Psoas muscle (tissue), 8 donors: ENCODE measurements around the gene BRINP3. TPM values are rescaled to one million over a fixed set of nuclear protein-coding genes. Genes with fewer than 3 reads are reported as not detected.

Experiments used
- ATAC-seq, 4 donors: fragments of 200-7000 bp; cut with Tn5 transposase; one replicate each; pipeline ENCODE4 v1.9.1; 2020; ENCODE audit warnings: moderate library complexity in 3 of 4, mild to moderate bottlenecking in 2 of 4
- DNase-seq, 2 donors: peaks; one replicate each; pipeline ENCODE4 v3.0.0-alpha.2; 2020
- H3K27ac ChIP-seq: fragments of 200-600 bp; one replicate; pipeline ENCODE4 v1.8.0; 2022
- H3K27me3 ChIP-seq, 3 donors: fragments of 200-600 bp in 1 of 3; one replicate each; pipeline versions ENCODE4 v1.6.1 to v1.8.0; 2013 to 2022; ENCODE audit warnings: low read length in 2 of 3, mild to moderate bottlenecking in 2 of 3, moderate library complexity in 1 of 3; ENCODE audit not compliant: insufficient read depth in 3 of 3
- H3K36me3 ChIP-seq, 2 donors: fragments of 200-600 bp in 1 of 2; one replicate each; pipeline versions ENCODE4 v1.6.1 to v1.8.0; 2013 to 2022; ENCODE audit warnings: low read depth in 1 of 2, mild to moderate bottlenecking in 1 of 2, moderate library complexity in 1 of 2; ENCODE audit not compliant: insufficient read depth in 1 of 2
- H3K4me1 ChIP-seq: fragments of 200-600 bp; one replicate; pipeline ENCODE4 v1.8.0; 2022
- H3K4me3 ChIP-seq: fragments of 200-600 bp; one replicate; pipeline ENCODE4 v1.8.0; 2022; ENCODE audit warnings: mild to moderate bottlenecking
- H3K9me3 ChIP-seq: fragments of 200-600 bp; one replicate; pipeline ENCODE4 v1.8.0; 2022
- CTCF ChIP-seq: fragments of 200-600 bp; IDR thresholded peaks from one replicate; pipeline ENCODE4 v1.8.0; 2022; ENCODE audit warnings: antibody characterized with exemption
- WGBS, 3 donors: extraction: QIAGEN DNeasy Blood & Tissue Kit; methylation state at CpG; one replicate each; pipeline versions ENCODE4 v1.1.6 to v1.1.7; 2013; 5-methylcytosine and 5-hydroxymethylcytosine counted together
- intact Hi-C, 2 donors: fragments of 100-400 bp; cut with DNase I; formaldehyde crosslinking; loops; one replicate each; pipeline versions ENCODE4 v1.11.0 to v1.14.2; 2022
- polyA plus RNA-seq, 3 donors: library from polyadenylated mRNA; stranded (reverse); fragments of 200-250 nt; gene quantifications; one replicate each; pipeline ENCODE4 v1.2.3, GENCODE V29; 2013
- total RNA-seq, 4 donors: library from RNA; stranded (reverse); fragmentation: NEBNext Ultra II Directional in 2 of 4; extraction: Animal tissue kit (Norgen Biotek cat#: 25700) in 2 of 4; gene quantifications; one replicate each; pipeline versions ENCODE4 v1.2.1 to v1.2.4, GENCODE V29; 2021 to 2023
- donor health status: healthy with polysubstance abuse.
- donor health status: DM: no; HTN: no; CAD: no; lungs with moderate emphysema.
- donor health status: Bipolar disorder and iron deficiency.
- donor health status: healthy.
- donor health status: DM: yes; HTN: yes; CAD: no.
- donor health status: DM: no; HTN: no; CAD: no.
- donor health status: DM: no; HTN: no; CAD: no.
- donor health status: DM: yes; HTN: yes; CAD: no.

Gene BRINP3
- total and polyA plus RNA-seq, 7 donors: 0.09 to 0.45 TPM; not detected in 5

- H3K9me3 ChIP-seq: no peaks in the 10 kb centered on the region
- H3K36me3 ChIP-seq: no peaks in the 10 kb centered on the region
- 75 to 84% (median 82%) methylated on average over 2 of the region's 2 CpGs for WGBS, 3 donors
- H3K27ac ChIP-seq: no peak overlapping the region
- intact Hi-C loops: no loop called here
- no peak for DNase-seq
- no peak for ATAC-seq
- H3K4me1 ChIP-seq: no peaks in the 10 kb centered on the region
- TF ChIP-seq CTCF: no peak
- H3K27me3 ChIP-seq: peaks cover 0 to 20% (median 6%) of the 10 kb centered on the region in 3 donors
- no peak overlapping the region for H3K4me3 ChIP-seq
Measured at GRCh38 chr1:190472042-190472441, 5.6 kb downstream of the BRINP3 start.

- Histone ChIP-seq H3K4me1 (no peaks in the 10 kb centered on the region), H3K27me3 (no peaks in the 10 kb centered on the region), H3K4me3 (no peak overlapping the region), H3K27ac (no peak overlapping the region), H3K9me3 (no peaks in the 10 kb centered on the region), H3K36me3 (no peaks in the 10 kb centered on the region)
- 64 to 78% (median 68%) methylated on average over 2 of the region's 2 CpGs for WGBS, 3 donors
- DNase-seq (no peak), ATAC-seq (no peak)
- intact Hi-C loops: no loop called here
- no peak for TF ChIP-seq CTCF
Measured at GRCh38 chr1:190464690-190465089, 13.0 kb downstream of the BRINP3 start.

GRCh38 chr1:190456129-190456528, 21.5 kb downstream of the BRINP3 start:
- WGBS, 3 donors: 79 to 84% (median 83%) methylated on average over 3 of the region's 3 CpGs
- intact Hi-C loops: no loop called here

GRCh38 chr1:190455631-190456030, 22.0 kb downstream of the BRINP3 start:
- no peaks in the 10 kb centered on the region for H3K36me3 ChIP-seq
- no peak for ATAC-seq
- no peak for DNase-seq
- H3K27ac ChIP-seq: no peak overlapping the region
- H3K9me3 ChIP-seq: no peaks in the 10 kb centered on the region
- H3K4me3 ChIP-seq: no peak overlapping the region
- no peaks in the 10 kb centered on the region for H3K4me1 ChIP-seq
- TF ChIP-seq CTCF: no peak
- 30 to 73% (median 73%) methylated on average over 1 of the region's 1 CpG for WGBS, 3 donors
- intact Hi-C loops: no loop called here
- H3K27me3 ChIP-seq: no peaks in the 10 kb centered on the region

More at GRCh38 chr1:190456129-190456528, 21.5 kb downstream of the BRINP3 start:
- ATAC-seq (no peak), DNase-seq (no peak)
- Histone ChIP-seq H3K27me3 (no peaks in the 10 kb centered on the region), H3K36me3 (no peaks in the 10 kb centered on the region), H3K9me3 (no peaks in the 10 kb centered on the region), H3K27ac (no peak overlapping the region), H3K4me3 (no peak overlapping the region), H3K4me1 (no peaks in the 10 kb centered on the region)
- TF ChIP-seq CTCF: no peak

- intact Hi-C loops: no loop called here
- H3K36me3 ChIP-seq: no peaks in the 10 kb centered on the region
- DNase-seq: no peak
- no peaks in the 10 kb centered on the region for H3K27me3 ChIP-seq
- no peaks in the 10 kb centered on the region for H3K9me3 ChIP-seq
- ATAC-seq: no peak
- TF ChIP-seq CTCF: no peak
- no peak overlapping the region for H3K27ac ChIP-seq
- no peak overlapping the region for H3K4me3 ChIP-seq
- no peaks in the 10 kb centered on the region for H3K4me1 ChIP-seq
Measured at GRCh38 chr1:190453550-190453949, 24.1 kb downstream of the BRINP3 start.
